PC-9 (cell line): Measurements from ENCODE around the gene LRP1B. TPM values are rescaled to one million over a fixed set of nuclear protein-coding genes. Genes with fewer than 3 reads are reported as not detected.

Source experiments
- BruUV-seq: library from RNA; stranded (reverse); fragments of 400-500 nt; replicated peaks from 2 replicates; lab custom pipeline; 2021; lab: Mats Ljungman, UMichigan
- CTCF ChIA-PET: fragments of 300-600 bp; sonication (Branson Sonifier 250); formaldehyde crosslinking; loops from one replicate; lab custom pipeline; 2022; ENCODE audit warnings: antibody characterized with exemption; lab: Charles Lee
- POLR2A ChIA-PET: fragments of 300-600 bp; sonication (Branson Sonifier 250); formaldehyde crosslinking; loops from one replicate; lab custom pipeline; 2022; ENCODE audit warnings: antibody characterized with exemption; ENCODE audit not compliant: unreplicated experiment; lab: Charles Lee
- DNase-seq, 2 experiments: peaks; one replicate each; pipeline versions ENCODE4 v3.0.0 to v3.0.0-alpha.2; 2015 to 2022; ENCODE audit warnings: mixed read lengths in 1 of 2
- H2AFZ ChIP-seq: fragments of 200-600 bp; sonication (generic); 2 replicates; pipeline ENCODE4 v1.8.1; 2017; ENCODE audit warnings: antibody characterized with exemption
- H3F3A ChIP-seq: fragments of 200-600 bp; sonication (generic); 2 replicates; pipeline ENCODE4 v1.8.1; 2017; ENCODE audit warnings: antibody characterized with exemption, mild to moderate bottlenecking, low read depth; ENCODE audit not compliant: insufficient read depth
- H3K27ac ChIP-seq: fragments of 200-600 bp; sonication (generic); 2 replicates; pipeline ENCODE4 v1.6.1; 2016; ENCODE audit warnings: mixed run types
- H3K27me3 ChIP-seq: fragments of 200-600 bp; sonication (generic); 2 replicates; pipeline ENCODE4 v1.6.1; 2016; ENCODE audit warnings: low read depth, mixed run types; ENCODE audit not compliant: insufficient read depth
- H3K36me3 ChIP-seq: fragments of 200-600 bp; sonication (generic); 2 replicates; pipeline ENCODE4 v1.6.1; 2016; ENCODE audit warnings: low read depth, mixed run types
- H3K4me1 ChIP-seq: fragments of 200-600 bp; sonication (generic); replicated peaks from 2 replicates; pipeline ENCODE4 v1.6.1; 2016; ENCODE audit warnings: mixed run types; ENCODE audit not compliant: insufficient read depth
- H3K4me2 ChIP-seq: fragments of 200-600 bp; sonication (generic); 2 replicates; pipeline ENCODE4 v1.6.1; 2017; ENCODE audit warnings: mixed run types
- H3K4me3 ChIP-seq: fragments of 200-600 bp; sonication (generic); 2 replicates; pipeline ENCODE4 v1.6.1; 2016; ENCODE audit warnings: mixed run types
- H3K79me2 ChIP-seq: fragments of 200-600 bp; sonication (generic); 2 replicates; pipeline ENCODE4 v1.6.1; 2017; ENCODE audit warnings: low read depth, mixed run types
- H3K9me2 ChIP-seq: fragments of 200-600 bp; sonication (generic); 2 replicates; pipeline ENCODE4 v1.8.1; 2017; ENCODE audit warnings: mild to moderate bottlenecking; ENCODE audit not compliant: insufficient read depth
- H3K9me3 ChIP-seq: fragments of 200-600 bp; sonication (generic); 2 replicates; pipeline ENCODE4 v1.8.1; 2016; ENCODE audit warnings: low read depth; ENCODE audit not compliant: insufficient read depth
- H4K20me1 ChIP-seq: fragments of 200-600 bp; sonication (generic); 2 replicates; pipeline ENCODE4 v1.8.1; 2017; ENCODE audit not compliant: insufficient read depth
- CTCF ChIP-seq: fragments of 200-600 bp; sonication (generic); conservative IDR thresholded peaks from 2 replicates; pipeline ENCODE4 v1.6.1; 2017; ENCODE audit warnings: mixed run types, antibody characterized with exemption, mild to moderate bottlenecking, moderate library complexity
- EZH2 ChIP-seq: fragments of 200-600 bp; sonication (generic); IDR thresholded peaks from 2 replicates; pipeline ENCODE4 v1.8.0; 2017; ENCODE audit warnings: antibody characterized with exemption, low read depth
- intact Hi-C: fragments of 100-400 bp; cut with micrococcal nuclease; formaldehyde crosslinking; loops from one replicate; pipeline ENCODE4 v1.10.0; 2022; ENCODE audit not compliant: unreplicated experiment
- total RNA-seq: library from RNA; stranded (reverse); gene quantifications from 2 replicates; pipeline ENCODE4 v1.2.3, GENCODE V29; 2021

LRP1B gene
- total RNA-seq, 1 experiment from 2014 or later = 1.7 TPM

- Histone ChIP-seq H3K4me2 (no peak overlapping the region), H3K79me2 (no peaks in the 10 kb centered on the region), H3K9me3 (no peaks in the 10 kb centered on the region), H3K27ac (no peak overlapping the region), H3K4me1 (no peaks in the 10 kb centered on the region), H3F3A (no peaks in the 10 kb centered on the region), H3K27me3 (no peaks in the 10 kb centered on the region), H3K4me3 (no peak overlapping the region), H2AFZ (no peak overlapping the region), H4K20me1 (no peaks in the 10 kb centered on the region), H3K36me3 (no peaks in the 10 kb centered on the region), H3K9me2 (no peaks in the 10 kb centered on the region)
- TF ChIP-seq EZH2 (no peak), CTCF (no peak)
- ChIA-PET POLR2A (no interaction called here), CTCF (no interaction called here)
- no peak for DNase-seq
- intact Hi-C loops = no loop called here
- no TSS peak for BruUV-seq
These were observed 601.2 kb downstream of the LRP1B start for GRCh38 chr2:141529659-141530058.

DNA sequence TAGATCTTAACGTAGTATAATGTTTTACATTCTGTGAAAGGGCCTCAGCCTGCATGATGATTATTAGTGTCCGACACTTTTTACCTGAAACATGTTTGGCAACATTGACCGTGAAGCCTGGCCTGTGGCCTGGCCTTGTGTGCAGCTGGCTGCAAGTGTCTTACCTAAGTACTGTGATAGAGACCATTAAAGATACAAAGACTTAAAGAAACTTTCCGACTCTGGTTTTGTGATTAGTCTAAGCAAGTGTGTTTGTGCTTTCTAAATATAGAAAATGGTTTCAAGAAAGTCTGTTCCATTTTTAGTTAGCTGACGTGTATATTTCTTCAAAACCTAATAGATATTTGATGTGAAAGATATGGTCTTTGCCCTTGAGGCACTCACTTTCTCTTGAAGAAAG, 601.8 kb downstream of the LRP1B start:
- H2AFZ ChIP-seq = no peak overlapping the region
- no peak for DNase-seq
- H3K4me3 ChIP-seq = no peak overlapping the region
- H3K27me3 ChIP-seq = no peaks in the 10 kb centered on the region
- H3K9me2 ChIP-seq = no peaks in the 10 kb centered on the region
- no peaks in the 10 kb centered on the region for H3K36me3 ChIP-seq
- BruUV-seq = no TSS peak
- no peak overlapping the region for H3K4me2 ChIP-seq
- H4K20me1 ChIP-seq = no peaks in the 10 kb centered on the region
- H3K27ac ChIP-seq = no peak overlapping the region
- no peaks in the 10 kb centered on the region for H3K4me1 ChIP-seq
- ChIA-PET CTCF (no interaction called here), POLR2A (no interaction called here)
- intact Hi-C loops = no loop called here
- TF ChIP-seq CTCF (no peak), EZH2 (no peak)
- H3F3A ChIP-seq = no peaks in the 10 kb centered on the region
- H3K79me2 ChIP-seq = no peaks in the 10 kb centered on the region
- H3K9me3 ChIP-seq = no peaks in the 10 kb centered on the region

DNA sequence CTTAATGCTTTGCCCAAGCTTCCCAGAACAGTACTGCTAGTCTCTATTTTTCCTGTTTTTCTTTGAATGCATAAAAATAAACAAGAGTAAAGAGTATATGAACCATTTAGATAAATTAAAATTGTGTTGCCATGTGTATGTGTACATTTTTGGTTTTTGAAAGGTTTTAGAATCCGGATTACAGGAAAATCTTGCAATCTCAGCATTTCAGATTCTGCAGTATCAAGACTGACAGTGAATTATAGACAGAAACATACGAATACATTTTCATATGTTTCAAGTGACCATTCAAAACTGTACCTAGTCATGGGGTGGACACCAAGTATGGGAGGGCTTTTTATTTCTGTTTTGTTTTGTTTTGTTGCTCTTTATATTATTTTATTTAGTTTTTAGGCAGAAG, 604.1 kb downstream of the LRP1B start:
- ChIA-PET POLR2A (no interaction called here), CTCF (no interaction called here)
- TF ChIP-seq CTCF = no peak
- TF ChIP-seq EZH2 = no peak
- no peaks in the 10 kb centered on the region for H3K27me3 ChIP-seq
- intact Hi-C loops = no loop called here
- no TSS peak for BruUV-seq
- no peak overlapping the region for H3K4me3 ChIP-seq
- H3K9me3 ChIP-seq = no peaks in the 10 kb centered on the region
- no peaks in the 10 kb centered on the region for H3K9me2 ChIP-seq
- no peaks in the 10 kb centered on the region for H3K4me1 ChIP-seq
- H3K27ac ChIP-seq = no peak overlapping the region
- H3K36me3 ChIP-seq = no peaks in the 10 kb centered on the region
- H2AFZ ChIP-seq = no peak overlapping the region
- H3F3A ChIP-seq = no peaks in the 10 kb centered on the region
- H3K4me2 ChIP-seq = no peak overlapping the region
- H4K20me1 ChIP-seq = no peaks in the 10 kb centered on the region
- H3K79me2 ChIP-seq = no peaks in the 10 kb centered on the region
- DNase-seq = no peak
